Caco-2 (cell line): ENCODE measurements around the gene TOR2A. TPM values are rescaled to one million over a fixed set of nuclear protein-coding genes. Genes with fewer than 3 reads are reported as not detected.

Experiments used
- BruUV-seq: library from RNA; stranded (reverse); fragments of 400-500 nt; replicated peaks from 2 replicates; lab custom pipeline; 2021; lab: Mats Ljungman, UMichigan
- CTCF ChIA-PET: fragments of 300-600 bp; sonication (Branson Sonifier 250); formaldehyde crosslinking; loops from one replicate; lab custom pipeline; 2022; ENCODE audit warnings: antibody characterized with exemption; lab: Charles Lee
- POLR2A ChIA-PET: fragments of 300-600 bp; sonication (Branson Sonifier 250); formaldehyde crosslinking; loops from one replicate; lab custom pipeline; 2022; ENCODE audit warnings: antibody characterized with exemption; lab: Charles Lee
- DNase-seq, 2 experiments: peaks; one replicate each; pipeline versions ENCODE4 v3.0.0 to v3.0.0-alpha.2; 2020 to 2022
- H3K27me3 ChIP-seq: replicated peaks from 2 replicates; pipeline ENCODE4 v1.6.0; 2011; ENCODE audit warnings: low read length; ENCODE audit not compliant: control insufficient read depth, insufficient read depth
- H3K36me3 ChIP-seq: 2 replicates; pipeline ENCODE4 v1.5.1; 2011; ENCODE audit warnings: low read length; ENCODE audit not compliant: control insufficient read depth, insufficient read depth
- H3K4me1 ChIP-seq: fragments of 250-450 bp; sonication (Bioruptor Pico); 2 replicates; pipeline ENCODE4 v1.5.1; 2020; ENCODE audit warnings: mild to moderate bottlenecking
- H3K4me3 ChIP-seq: 2 replicates; pipeline ENCODE4 v1.5.1; 2011; ENCODE audit warnings: low read depth, mild to moderate bottlenecking, control low read depth, low read length
- H3K9me3 ChIP-seq: fragments of 250-450 bp; sonication (Bioruptor Pico); 2 replicates; pipeline ENCODE4 v1.5.1; 2020; ENCODE audit warnings: mild to moderate bottlenecking, moderate library complexity
- H3K27ac Mint-ChIP-seq: one replicate; pipeline ENCODE4 v1.8.0; 2022; ENCODE audit warnings: mixed read lengths; ENCODE audit not compliant: unreplicated experiment
- H3K27me3 Mint-ChIP-seq: one replicate; pipeline ENCODE4 v1.8.0; 2022; ENCODE audit warnings: mixed read lengths; ENCODE audit not compliant: insufficient read depth, unreplicated experiment
- H3K36me3 Mint-ChIP-seq: one replicate; pipeline ENCODE4 v1.8.0; 2022; ENCODE audit warnings: mild to moderate bottlenecking, mixed read lengths; ENCODE audit not compliant: insufficient read depth, unreplicated experiment
- H3K4me1 Mint-ChIP-seq: one replicate; pipeline ENCODE4 v1.8.0; 2022; ENCODE audit warnings: low read depth, mixed read lengths; ENCODE audit not compliant: unreplicated experiment
- H3K4me3 Mint-ChIP-seq: one replicate; pipeline ENCODE4 v1.8.0; 2022; ENCODE audit warnings: mild to moderate bottlenecking, moderate library complexity, mixed read lengths; ENCODE audit not compliant: unreplicated experiment
- H3K9me3 Mint-ChIP-seq: one replicate; pipeline ENCODE4 v1.8.0; 2022; ENCODE audit warnings: mixed read lengths; ENCODE audit not compliant: unreplicated experiment
- CTCF ChIP-seq, 2 experiments: fragments of 200-600 bp in 1 of 2; IDR thresholded peaks; 1 replicate in 1 of 2; 2 replicates in 1 of 2; pipeline versions ENCODE4 v1.5.1 to v1.8.0; 2011 to 2022; ENCODE audit warnings: antibody characterized with exemption in 1 of 2, control low read depth in 1 of 2, inconsistent platforms in 1 of 2, low read depth in 1 of 2, low read length in 1 of 2, mild to moderate bottlenecking in 1 of 2, moderate library complexity in 1 of 2; ENCODE audit not compliant: insufficient read depth in 1 of 2, severe bottlenecking in 1 of 2, unreplicated experiment in 1 of 2
- intact Hi-C: fragments of 100-400 bp; cut with micrococcal nuclease; formaldehyde crosslinking; loops from one replicate; pipeline ENCODE4 v1.10.0; 2022; ENCODE audit not compliant: unreplicated experiment
- total RNA-seq: library from RNA; stranded (reverse); gene quantifications from 2 replicates; pipeline ENCODE4 v1.2.3, GENCODE V29; 2022

Gene TOR2A
- total RNA-seq, 1 experiment from 2014 or later = 12.9 TPM

GRCh38 chr9:127697575-127697974, 37.5 kb downstream of the TOR2A start:
- no peaks in the 10 kb centered on the region for H3K9me3 ChIP-seq
- Mint-ChIP-seq H3K4me1 (no peaks in the 10 kb centered on the region), H3K27ac (no peak overlapping the region), H3K36me3 (peaks cover 6% of the 10 kb centered on the region), H3K27me3 (no peaks in the 10 kb centered on the region), H3K9me3 (no peaks in the 10 kb centered on the region), H3K4me3 (no peak overlapping the region)
- BruUV-seq = no TSS peak
- no peak overlapping the region for H3K4me3 ChIP-seq
- no peaks in the 10 kb centered on the region for H3K36me3 ChIP-seq
- POLR2A ChIA-PET = no interaction called here
- no peak for DNase-seq
- intact Hi-C loops = no loop called here
- no peak for TF ChIP-seq CTCF (IDR thresholded peaks at IDR 0.05; ENCODE audit: insufficient read depth in 1 of 2, low read depth in 1 of 2, low read length in 1 of 2, severe bottlenecking in 1 of 2, unreplicated experiment in 1 of 2)
- no peaks in the 10 kb centered on the region for H3K4me1 ChIP-seq
- CTCF ChIA-PET = no interaction called here
- no peaks in the 10 kb centered on the region for H3K27me3 ChIP-seq

GRCh38 chr9:127694890-127695720, 40.0 kb downstream of the TOR2A start:
- H3K4me1 ChIP-seq = no peaks in the 10 kb centered on the region
- H3K9me3 ChIP-seq = no peaks in the 10 kb centered on the region
- Mint-ChIP-seq H3K4me1 (no peaks in the 10 kb centered on the region), H3K27me3 (no peaks in the 10 kb centered on the region), H3K4me3 (no peak overlapping the region), H3K9me3 (no peaks in the 10 kb centered on the region), H3K36me3 (peaks cover 6% of the 10 kb centered on the region), H3K27ac (no peak overlapping the region)
- no peak for TF ChIP-seq CTCF (IDR thresholded peaks at IDR 0.05; ENCODE audit: insufficient read depth in 1 of 2, low read depth in 1 of 2, low read length in 1 of 2, severe bottlenecking in 1 of 2, unreplicated experiment in 1 of 2)
- POLR2A ChIA-PET = no interaction called here
- CTCF ChIA-PET = no interaction called here
- H3K27me3 ChIP-seq = no peaks in the 10 kb centered on the region
- H3K36me3 ChIP-seq = no peaks in the 10 kb centered on the region
- intact Hi-C loops = no loop called here
- DNase-seq = no peak
- no peak overlapping the region for H3K4me3 ChIP-seq
- no TSS peak for BruUV-seq

- no TSS peak for BruUV-seq
- Mint-ChIP-seq H3K27me3 (no peaks in the 10 kb centered on the region), H3K4me1 (no peaks in the 10 kb centered on the region), H3K9me3 (no peaks in the 10 kb centered on the region), H3K27ac (no peak overlapping the region), H3K4me3 (no peak overlapping the region), H3K36me3 (no peaks in the 10 kb centered on the region)
- Histone ChIP-seq H3K4me3 (no peak overlapping the region), H3K36me3 (no peaks in the 10 kb centered on the region), H3K27me3 (no peaks in the 10 kb centered on the region), H3K4me1 (no peaks in the 10 kb centered on the region), H3K9me3 (no peaks in the 10 kb centered on the region)
- no peak for DNase-seq
- intact Hi-C loops = no loop called here
- ChIA-PET CTCF (no interaction called here), POLR2A (no interaction called here)
- TF ChIP-seq CTCF (IDR thresholded peaks at IDR 0.05; ENCODE audit: insufficient read depth in 1 of 2, low read depth in 1 of 2, low read length in 1 of 2, severe bottlenecking in 1 of 2, unreplicated experiment in 1 of 2) = no peak
These were observed 41.4 kb downstream of the TOR2A start for GRCh38 chr9:127693697-127694096.
